ENCODE measurements around the gene ART3. TPM values are rescaled to one million over a fixed set of nuclear protein-coding genes. Genes with fewer than 3 reads are reported as not detected.

Gene ART3
- total RNA-seq, 4 donors from 2014 or later, result 0.68 to 4.4 TPM; not detected in 2

GRCh38 chr4:76148142-76148865 is 73.8 kb downstream of the ART3 start, which contains the start of gene NUP54:
NUP54 (minus strand) TSS chr4:76148397; CDS start chr4:76148374, 23 bp downstream.
- Histone ChIP-seq H3K9me3 (no peaks in the 10 kb centered on the region), H3K4me3 (peak within 1 kb of the TSS; percentile 70 to 96 (median 84)), H3K4me1 (peaks cover 17 to 33% (median 22%) of the 10 kb centered on the region in 4 donors), H3K27me3 (no peaks in the 10 kb centered on the region), H3K27ac (peak within 1 kb of the TSS; percentile 91 to 97 (median 94)), H3K36me3 (peaks cover 0 to 6% (median 3%) of the 10 kb centered on the region in 4 donors)
- in situ Hi-C loops (cut with MboI; ENCODE audit: low pct_ligation_motif_present in 1 of 4, low pct_unique_long_range_greater_than_20kb in 1 of 4, low sequenced_read_pairs in 3 of 4), result no loop called here
- TF ChIP-seq EP300 (IDR thresholded peaks at IDR 0.05; ENCODE audit: low read depth), result no peak
- peak; percentile 94 for TF ChIP-seq POLR2A (IDR thresholded peaks at IDR 0.05)
- TF ChIP-seq, protein P1, sequence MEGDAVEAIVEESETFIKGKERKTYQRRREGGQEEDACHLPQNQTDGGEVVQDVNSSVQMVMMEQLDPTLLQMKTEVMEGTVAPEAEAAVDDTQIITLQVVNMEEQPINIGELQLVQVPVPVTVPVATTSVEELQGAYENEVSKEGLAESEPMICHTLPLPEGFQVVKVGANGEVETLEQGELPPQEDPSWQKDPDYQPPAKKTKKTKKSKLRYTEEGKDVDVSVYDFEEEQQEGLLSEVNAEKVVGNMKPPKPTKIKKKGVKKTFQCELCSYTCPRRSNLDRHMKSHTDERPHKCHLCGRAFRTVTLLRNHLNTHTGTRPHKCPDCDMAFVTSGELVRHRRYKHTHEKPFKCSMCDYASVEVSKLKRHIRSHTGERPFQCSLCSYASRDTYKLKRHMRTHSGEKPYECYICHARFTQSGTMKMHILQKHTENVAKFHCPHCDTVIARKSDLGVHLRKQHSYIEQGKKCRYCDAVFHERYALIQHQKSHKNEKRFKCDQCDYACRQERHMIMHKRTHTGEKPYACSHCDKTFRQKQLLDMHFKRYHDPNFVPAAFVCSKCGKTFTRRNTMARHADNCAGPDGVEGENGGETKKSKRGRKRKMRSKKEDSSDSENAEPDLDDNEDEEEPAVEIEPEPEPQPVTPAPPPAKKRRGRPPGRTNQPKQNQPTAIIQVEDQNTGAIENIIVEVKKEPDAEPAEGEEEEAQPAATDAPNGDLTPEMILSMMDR (IDR thresholded peaks at IDR 0.05), result no peak
- TF ChIP-seq POLR2AphosphoS5 (IDR thresholded peaks at IDR 0.05), result peak; percentile 90 to 94 (median 93)
- intact Hi-C loops (cut with DNase I; ENCODE audit: low total_unique reads), result no loop called here
- 1% methylated on average over 44 of the region's 47 CpGs; no CpG with 5 or more reads in 1 of the 2 donors for WGBS, 2 donors (ENCODE audit: low coverage in 1 of 2)
- DNase-seq, result peak; percentile 96

- DNase-seq, result no peak
- Histone ChIP-seq H3K4me1 (peaks cover 0 to 11% (median 7%) of the 10 kb centered on the region in 4 donors), H3K4me3 (no peak overlapping the region), H3K36me3 (no peaks in the 10 kb centered on the region), H3K27ac (no peak overlapping the region), H3K9me3 (no peaks in the 10 kb centered on the region), H3K27me3 (no peaks in the 10 kb centered on the region)
- TF ChIP-seq POLR2AphosphoS5 (IDR thresholded peaks at IDR 0.05) (no peak), POLR2A (IDR thresholded peaks at IDR 0.05) (no peak), EP300 (IDR thresholded peaks at IDR 0.05; ENCODE audit: low read depth) (no peak)
- TF ChIP-seq, protein P1 (IDR thresholded peaks at IDR 0.05), result no peak
- 81 to 85% methylated on average over 2 of the region's 2 CpGs for WGBS, 2 donors (ENCODE audit: low coverage in 1 of 2)
- in situ Hi-C loops (cut with MboI; ENCODE audit: low pct_ligation_motif_present in 1 of 4, low pct_unique_long_range_greater_than_20kb in 1 of 4, low sequenced_read_pairs in 3 of 4) (no loop called here), intact Hi-C loops (cut with DNase I; ENCODE audit: low total_unique reads) (no loop called here)
Measured at GRCh38 chr4:76153356-76153755, 78.8 kb downstream of the ART3 start.

DNA sequence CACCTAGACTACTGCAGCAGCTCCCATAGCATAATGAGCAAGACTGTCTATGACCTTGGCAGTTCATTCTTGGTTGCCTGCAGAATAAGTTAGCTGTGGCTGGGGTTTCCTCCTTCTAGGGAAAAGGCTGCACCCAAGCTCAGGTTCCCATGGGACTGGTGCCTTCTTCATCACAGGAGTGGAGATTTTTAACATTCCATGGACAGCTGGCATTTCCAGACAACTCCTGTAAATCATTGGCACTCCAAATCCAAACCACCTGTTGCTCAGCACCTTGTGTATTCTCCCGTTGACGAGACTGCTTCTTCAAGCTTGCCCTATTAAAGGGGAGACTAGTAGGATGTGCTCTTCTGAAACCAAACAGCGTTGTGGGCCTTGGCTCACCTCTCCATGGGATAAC is 81.5 kb downstream of the ART3 start:
- Histone ChIP-seq H3K4me3 (no peak overlapping the region), H3K27ac (no peak overlapping the region), H3K27me3 (no peaks in the 10 kb centered on the region), H3K9me3 (no peaks in the 10 kb centered on the region), H3K36me3 (peaks cover 0 to 17% (median 6%) of the 10 kb centered on the region in 4 donors), H3K4me1 (no peaks in the 10 kb centered on the region)
- in situ Hi-C loops (cut with MboI; ENCODE audit: low pct_ligation_motif_present in 1 of 4, low pct_unique_long_range_greater_than_20kb in 1 of 4, low sequenced_read_pairs in 3 of 4), result no loop called here
- DNase-seq, result no peak
- TF ChIP-seq POLR2AphosphoS5 (IDR thresholded peaks at IDR 0.05), result no peak
- TF ChIP-seq, protein P1 (IDR thresholded peaks at IDR 0.05), result no peak
- TF ChIP-seq POLR2A (IDR thresholded peaks at IDR 0.05), result no peak
- TF ChIP-seq EP300 (IDR thresholded peaks at IDR 0.05; ENCODE audit: low read depth), result no peak
- 88 to 96% methylated on average over 3 of the region's 3 CpGs for WGBS, 2 donors (ENCODE audit: low coverage in 1 of 2)
- intact Hi-C loops (cut with DNase I; ENCODE audit: low total_unique reads), result no loop called here

- intact Hi-C loops (cut with DNase I; ENCODE audit: low total_unique reads), result no loop called here
- no peaks in the 10 kb centered on the region for H3K27me3 ChIP-seq
- WGBS, 2 donors (ENCODE audit: low coverage in 1 of 2), result 20 to 24% methylated on average over 2 of the region's 2 CpGs
- no peaks in the 10 kb centered on the region for H3K4me1 ChIP-seq
- in situ Hi-C loops (cut with MboI; ENCODE audit: low pct_ligation_motif_present in 1 of 4, low pct_unique_long_range_greater_than_20kb in 1 of 4, low sequenced_read_pairs in 3 of 4), result no loop called here
- H3K36me3 ChIP-seq, result peaks cover 0 to 24% (median 9%) of the 10 kb centered on the region in 4 donors
- no peak for DNase-seq
- H3K9me3 ChIP-seq, result no peaks in the 10 kb centered on the region
- TF ChIP-seq, protein P1 (IDR thresholded peaks at IDR 0.05), result no peak
- TF ChIP-seq POLR2A (IDR thresholded peaks at IDR 0.05) (no peak), EP300 (IDR thresholded peaks at IDR 0.05; ENCODE audit: low read depth) (no peak), POLR2AphosphoS5 (IDR thresholded peaks at IDR 0.05) (no peak)
- no peak overlapping the region for H3K27ac ChIP-seq
- no peak overlapping the region for H3K4me3 ChIP-seq
Measured at GRCh38 chr4:76156635-76157034, 82.1 kb downstream of the ART3 start.
